GM23338 (cell line): ENCODE results near the gene S100A16.

Experiments
- POLR2AphosphoS5 ChIP-seq: IDR thresholded peaks from 2 replicates; pipeline ENCODE4 v1.6.1; 2016; ENCODE audit warnings: antibody characterized with exemption, low read depth
- TF ChIP-seq, protein P1 (sequence below), 2 experiments: fragments of 200-600 bp in 1 of 2; sonication (generic) in 1 of 2; conservative IDR thresholded peaks; 2 replicates each; pipeline versions ENCODE4 v1.5.1 to v1.6.1; 2016 to 2017; ENCODE audit warnings: antibody characterized with exemption in 2 of 2, low read depth in 2 of 2, mild to moderate bottlenecking in 2 of 2, moderate library complexity in 1 of 2
- TF ChIP-seq, protein P2 (sequence below): IDR thresholded peaks from one replicate; pipeline ENCODE4 v1.6.1; 2018; ENCODE audit warnings: antibody characterized with exemption; ENCODE audit not compliant: unreplicated experiment

DNA sequence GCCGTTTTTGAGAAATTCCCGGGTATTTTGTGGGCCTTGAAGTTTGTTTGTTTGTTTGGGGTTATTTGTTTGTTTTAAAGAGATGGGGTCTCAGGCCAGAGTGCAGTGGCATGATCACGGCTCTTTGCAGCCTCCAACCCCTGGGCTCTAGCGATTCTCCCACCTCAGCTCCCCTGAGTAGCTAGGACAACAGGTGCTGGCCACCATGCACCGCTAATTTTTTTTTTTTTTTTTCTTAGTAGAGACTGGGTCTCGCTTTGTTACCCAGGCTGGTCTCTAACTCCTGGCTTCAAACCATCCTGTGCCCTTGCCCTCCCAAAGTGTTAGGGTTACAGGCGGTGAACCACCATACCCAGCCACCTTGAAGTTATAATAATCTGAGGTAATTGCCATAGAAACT lies 22.9 kb upstream of the S100A16 start:
- TF ChIP-seq POLR2AphosphoS5: no peak
- TF ChIP-seq, protein P1, sequence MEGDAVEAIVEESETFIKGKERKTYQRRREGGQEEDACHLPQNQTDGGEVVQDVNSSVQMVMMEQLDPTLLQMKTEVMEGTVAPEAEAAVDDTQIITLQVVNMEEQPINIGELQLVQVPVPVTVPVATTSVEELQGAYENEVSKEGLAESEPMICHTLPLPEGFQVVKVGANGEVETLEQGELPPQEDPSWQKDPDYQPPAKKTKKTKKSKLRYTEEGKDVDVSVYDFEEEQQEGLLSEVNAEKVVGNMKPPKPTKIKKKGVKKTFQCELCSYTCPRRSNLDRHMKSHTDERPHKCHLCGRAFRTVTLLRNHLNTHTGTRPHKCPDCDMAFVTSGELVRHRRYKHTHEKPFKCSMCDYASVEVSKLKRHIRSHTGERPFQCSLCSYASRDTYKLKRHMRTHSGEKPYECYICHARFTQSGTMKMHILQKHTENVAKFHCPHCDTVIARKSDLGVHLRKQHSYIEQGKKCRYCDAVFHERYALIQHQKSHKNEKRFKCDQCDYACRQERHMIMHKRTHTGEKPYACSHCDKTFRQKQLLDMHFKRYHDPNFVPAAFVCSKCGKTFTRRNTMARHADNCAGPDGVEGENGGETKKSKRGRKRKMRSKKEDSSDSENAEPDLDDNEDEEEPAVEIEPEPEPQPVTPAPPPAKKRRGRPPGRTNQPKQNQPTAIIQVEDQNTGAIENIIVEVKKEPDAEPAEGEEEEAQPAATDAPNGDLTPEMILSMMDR (conservative IDR thresholded peaks at IDR 0.05; ENCODE audit: low read depth in 2 of 2): no peak
- TF ChIP-seq, protein P2, sequence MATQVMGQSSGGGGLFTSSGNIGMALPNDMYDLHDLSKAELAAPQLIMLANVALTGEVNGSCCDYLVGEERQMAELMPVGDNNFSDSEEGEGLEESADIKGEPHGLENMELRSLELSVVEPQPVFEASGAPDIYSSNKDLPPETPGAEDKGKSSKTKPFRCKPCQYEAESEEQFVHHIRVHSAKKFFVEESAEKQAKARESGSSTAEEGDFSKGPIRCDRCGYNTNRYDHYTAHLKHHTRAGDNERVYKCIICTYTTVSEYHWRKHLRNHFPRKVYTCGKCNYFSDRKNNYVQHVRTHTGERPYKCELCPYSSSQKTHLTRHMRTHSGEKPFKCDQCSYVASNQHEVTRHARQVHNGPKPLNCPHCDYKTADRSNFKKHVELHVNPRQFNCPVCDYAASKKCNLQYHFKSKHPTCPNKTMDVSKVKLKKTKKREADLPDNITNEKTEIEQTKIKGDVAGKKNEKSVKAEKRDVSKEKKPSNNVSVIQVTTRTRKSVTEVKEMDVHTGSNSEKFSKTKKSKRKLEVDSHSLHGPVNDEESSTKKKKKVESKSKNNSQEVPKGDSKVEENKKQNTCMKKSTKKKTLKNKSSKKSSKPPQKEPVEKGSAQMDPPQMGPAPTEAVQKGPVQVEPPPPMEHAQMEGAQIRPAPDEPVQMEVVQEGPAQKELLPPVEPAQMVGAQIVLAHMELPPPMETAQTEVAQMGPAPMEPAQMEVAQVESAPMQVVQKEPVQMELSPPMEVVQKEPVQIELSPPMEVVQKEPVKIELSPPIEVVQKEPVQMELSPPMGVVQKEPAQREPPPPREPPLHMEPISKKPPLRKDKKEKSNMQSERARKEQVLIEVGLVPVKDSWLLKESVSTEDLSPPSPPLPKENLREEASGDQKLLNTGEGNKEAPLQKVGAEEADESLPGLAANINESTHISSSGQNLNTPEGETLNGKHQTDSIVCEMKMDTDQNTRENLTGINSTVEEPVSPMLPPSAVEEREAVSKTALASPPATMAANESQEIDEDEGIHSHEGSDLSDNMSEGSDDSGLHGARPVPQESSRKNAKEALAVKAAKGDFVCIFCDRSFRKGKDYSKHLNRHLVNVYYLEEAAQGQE: no peak
